NB4 (cell line): ENCODE measurements around the gene SNX22.

Experiments
- MAX ChIP-seq: IDR thresholded peaks from 2 replicates; pipeline ENCODE4 v1.6.1; 2011; ENCODE audit warnings: low read depth, low read length
- TF ChIP-seq, protein P1 (sequence below): IDR thresholded peaks from one replicate; pipeline ENCODE4 v1.5.1; 2012; ENCODE audit warnings: low read depth, low read length

DNA sequence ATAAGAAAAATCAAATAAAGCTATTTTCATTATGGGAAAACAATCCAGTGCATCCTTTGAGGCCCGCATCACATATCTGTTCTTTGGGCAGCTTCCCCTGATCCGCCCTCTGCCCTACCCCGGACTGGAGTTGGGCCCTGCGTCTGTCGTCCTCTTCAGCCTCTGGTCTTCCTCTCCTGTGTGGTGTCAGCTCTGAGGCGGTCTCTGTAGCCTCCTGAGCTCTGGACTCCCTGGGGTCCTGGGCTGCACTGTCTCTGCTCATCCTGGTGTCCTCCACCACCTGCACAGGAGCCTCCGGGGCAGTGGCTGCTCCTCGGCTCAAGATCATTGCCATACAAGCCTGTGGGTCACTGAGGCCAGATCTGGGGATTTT lies 7.4 kb upstream of the SNX22 start:
- TF ChIP-seq, protein P1, sequence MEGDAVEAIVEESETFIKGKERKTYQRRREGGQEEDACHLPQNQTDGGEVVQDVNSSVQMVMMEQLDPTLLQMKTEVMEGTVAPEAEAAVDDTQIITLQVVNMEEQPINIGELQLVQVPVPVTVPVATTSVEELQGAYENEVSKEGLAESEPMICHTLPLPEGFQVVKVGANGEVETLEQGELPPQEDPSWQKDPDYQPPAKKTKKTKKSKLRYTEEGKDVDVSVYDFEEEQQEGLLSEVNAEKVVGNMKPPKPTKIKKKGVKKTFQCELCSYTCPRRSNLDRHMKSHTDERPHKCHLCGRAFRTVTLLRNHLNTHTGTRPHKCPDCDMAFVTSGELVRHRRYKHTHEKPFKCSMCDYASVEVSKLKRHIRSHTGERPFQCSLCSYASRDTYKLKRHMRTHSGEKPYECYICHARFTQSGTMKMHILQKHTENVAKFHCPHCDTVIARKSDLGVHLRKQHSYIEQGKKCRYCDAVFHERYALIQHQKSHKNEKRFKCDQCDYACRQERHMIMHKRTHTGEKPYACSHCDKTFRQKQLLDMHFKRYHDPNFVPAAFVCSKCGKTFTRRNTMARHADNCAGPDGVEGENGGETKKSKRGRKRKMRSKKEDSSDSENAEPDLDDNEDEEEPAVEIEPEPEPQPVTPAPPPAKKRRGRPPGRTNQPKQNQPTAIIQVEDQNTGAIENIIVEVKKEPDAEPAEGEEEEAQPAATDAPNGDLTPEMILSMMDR = no peak
- no peak for TF ChIP-seq MAX
